IgD-negative memory B cell (primary cell): ENCODE measurements around the gene FBLN2. TPM values are rescaled to one million over a fixed set of nuclear protein-coding genes. Genes with fewer than 3 reads are reported as not detected.

Experiments used
- H3K27ac Mint-ChIP-seq, 3 donors: one replicate each; pipeline ENCODE4 v1.8.0; 2020 to 2022; ENCODE audit warnings: mild to moderate bottlenecking in 3 of 3, mixed read lengths in 3 of 3, moderate library complexity in 1 of 3
- H3K27me3 Mint-ChIP-seq: one replicate; pipeline ENCODE4 v1.8.0; 2021; ENCODE audit warnings: mixed read lengths
- H3K36me3 Mint-ChIP-seq: one replicate; pipeline ENCODE4 v1.8.0; 2020; ENCODE audit warnings: mild to moderate bottlenecking, mixed read lengths
- H3K4me1 Mint-ChIP-seq, 3 donors: one replicate each; pipeline ENCODE4 v1.8.0; 2020 to 2022; ENCODE audit warnings: mixed read lengths in 3 of 3, mild to moderate bottlenecking in 1 of 3
- H3K4me3 Mint-ChIP-seq, 4 donors: one replicate each; pipeline ENCODE4 v1.8.0; 2020 to 2022; ENCODE audit warnings: mild to moderate bottlenecking in 4 of 4, mixed read lengths in 4 of 4, moderate library complexity in 3 of 4
- H3K9me3 Mint-ChIP-seq, 3 donors: one replicate each; pipeline ENCODE4 v1.8.0; 2020 to 2021; ENCODE audit warnings: mixed read lengths in 3 of 3, mild to moderate bottlenecking in 1 of 3
- polyA plus RNA-seq: library from polyadenylated mRNA; unstranded; fragments of 300-500 nt; fragmentation: Illumina TruSeq; gene quantifications from one replicate; pipeline ENCODE4 v1.2.3, GENCODE V29; 2021

The FBLN2 gene
- polyA plus RNA-seq, 1 donor from 2014 or later: 4.4 TPM

GRCh38 chr3:13535905-13536304 lies 13.0 kb upstream of the FBLN2 start:
- Mint-ChIP-seq H3K4me1 (no peaks in the 10 kb centered on the region), H3K27me3 (peaks cover 20% of the 10 kb centered on the region), H3K36me3 (peaks cover 2% of the 10 kb centered on the region), H3K4me3 (no peak overlapping the region), H3K9me3 (peaks cover 0 to under 1% (median 0%) of the 10 kb centered on the region in 3 donors), H3K27ac (no peak overlapping the region)

GRCh38 chr3:13536432-13536831 lies 12.5 kb upstream of the FBLN2 start:
- H3K27ac Mint-ChIP-seq: no peak overlapping the region
- peaks cover 2% of the 10 kb centered on the region for H3K36me3 Mint-ChIP-seq
- no peaks in the 10 kb centered on the region for H3K4me1 Mint-ChIP-seq
- H3K4me3 Mint-ChIP-seq: no peak overlapping the region
- H3K27me3 Mint-ChIP-seq: peaks cover 21% of the 10 kb centered on the region
- H3K9me3 Mint-ChIP-seq: peaks cover 0 to 2% (median 0%) of the 10 kb centered on the region in 3 donors

DNA sequence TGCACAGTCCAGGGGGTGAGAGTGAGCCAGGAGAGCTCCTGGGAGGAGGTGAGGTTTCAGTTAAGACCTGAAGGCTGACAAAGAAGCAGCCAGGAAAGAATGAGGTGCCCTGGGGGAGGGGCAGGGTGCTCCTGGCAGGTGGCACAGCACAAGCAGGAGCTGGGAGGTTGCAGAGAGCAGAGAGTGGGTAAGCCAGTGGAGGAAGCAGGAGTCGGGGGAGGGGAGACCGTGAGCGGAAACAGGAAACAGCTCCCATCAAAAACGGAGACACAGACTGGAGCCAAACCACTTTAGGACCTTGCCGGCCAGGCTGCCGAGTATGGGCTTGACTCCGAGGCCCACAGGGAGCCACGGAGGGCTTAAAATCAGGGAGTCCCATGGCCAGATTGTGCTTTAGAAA lies 12.1 kb upstream of the FBLN2 start:
- H3K27ac Mint-ChIP-seq: no peak overlapping the region
- no peak overlapping the region for H3K4me3 Mint-ChIP-seq
- H3K9me3 Mint-ChIP-seq: peaks cover 0 to 2% (median 0%) of the 10 kb centered on the region in 3 donors

DNA sequence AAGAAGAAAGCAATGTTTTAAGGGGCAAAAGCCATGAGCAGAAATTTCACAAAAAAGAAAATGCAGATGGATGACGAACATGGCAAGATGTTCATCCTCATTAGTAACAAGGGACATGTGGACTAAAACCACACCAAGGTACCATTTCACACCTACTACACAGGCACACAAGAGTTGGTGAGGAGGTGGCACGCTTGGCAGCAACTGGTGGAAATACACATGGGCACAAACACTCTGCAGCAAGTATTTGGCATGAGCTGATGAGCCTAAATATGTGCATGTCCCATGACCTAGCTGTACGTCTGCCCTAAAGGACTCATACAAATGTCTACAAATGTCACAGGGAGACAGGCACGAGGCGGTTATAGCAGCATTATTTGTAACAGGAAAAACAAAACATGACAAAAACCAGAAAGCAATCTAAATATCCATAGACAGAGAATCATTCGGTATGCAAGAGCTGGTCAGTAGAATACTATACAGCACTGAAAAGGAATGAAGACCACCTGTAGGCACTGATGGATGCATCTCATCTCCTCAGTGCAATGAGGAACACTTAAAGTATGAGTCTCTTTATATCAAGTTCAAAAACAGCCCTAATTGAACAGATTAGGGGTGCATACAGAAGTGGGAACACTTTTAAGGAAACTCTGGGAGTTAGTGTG lies 11.5 kb upstream of the FBLN2 start:
- Mint-ChIP-seq H3K27ac (no peak overlapping the region), H3K4me3 (no peak overlapping the region)

More for the DNA sequence above, 12.1 kb upstream of the FBLN2 start:
- H3K27me3 Mint-ChIP-seq: peaks cover 21% of the 10 kb centered on the region
- no peaks in the 10 kb centered on the region for H3K4me1 Mint-ChIP-seq
- peaks cover 2% of the 10 kb centered on the region for H3K36me3 Mint-ChIP-seq

DNA sequence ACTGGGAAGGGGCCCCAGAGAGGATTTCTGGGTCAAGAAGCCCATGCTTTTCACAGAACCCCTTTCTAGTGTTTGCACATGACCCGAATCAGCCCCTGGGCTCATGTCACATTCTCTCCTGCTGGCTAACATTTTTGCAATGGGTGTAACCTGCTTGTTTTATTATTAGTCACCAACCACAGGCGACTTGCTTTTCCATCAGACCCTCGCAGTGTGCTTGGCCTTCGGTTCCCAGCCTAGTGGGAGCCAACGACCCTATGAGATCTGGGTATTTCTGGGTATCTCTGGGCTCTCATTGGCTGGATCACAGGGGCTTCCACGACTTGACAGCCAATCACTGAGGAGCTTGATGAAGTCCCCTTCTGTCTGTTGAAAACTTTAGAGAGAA lies 11.0 kb upstream of the FBLN2 start:
- Mint-ChIP-seq H3K27ac (no peak overlapping the region), H3K4me3 (no peak overlapping the region), H3K9me3 (peaks cover 0 to 2% (median 2%) of the 10 kb centered on the region in 3 donors), H3K27me3 (peaks cover 21% of the 10 kb centered on the region), H3K4me1 (no peaks in the 10 kb centered on the region), H3K36me3 (peaks cover 2% of the 10 kb centered on the region)

More for the DNA sequence above, 11.5 kb upstream of the FBLN2 start:
- H3K4me1 Mint-ChIP-seq: no peaks in the 10 kb centered on the region
- H3K9me3 Mint-ChIP-seq: peaks cover 0 to 2% (median under 1%) of the 10 kb centered on the region in 3 donors
- H3K36me3 Mint-ChIP-seq: peaks cover 2% of the 10 kb centered on the region
- H3K27me3 Mint-ChIP-seq: peaks cover 21% of the 10 kb centered on the region

DNA sequence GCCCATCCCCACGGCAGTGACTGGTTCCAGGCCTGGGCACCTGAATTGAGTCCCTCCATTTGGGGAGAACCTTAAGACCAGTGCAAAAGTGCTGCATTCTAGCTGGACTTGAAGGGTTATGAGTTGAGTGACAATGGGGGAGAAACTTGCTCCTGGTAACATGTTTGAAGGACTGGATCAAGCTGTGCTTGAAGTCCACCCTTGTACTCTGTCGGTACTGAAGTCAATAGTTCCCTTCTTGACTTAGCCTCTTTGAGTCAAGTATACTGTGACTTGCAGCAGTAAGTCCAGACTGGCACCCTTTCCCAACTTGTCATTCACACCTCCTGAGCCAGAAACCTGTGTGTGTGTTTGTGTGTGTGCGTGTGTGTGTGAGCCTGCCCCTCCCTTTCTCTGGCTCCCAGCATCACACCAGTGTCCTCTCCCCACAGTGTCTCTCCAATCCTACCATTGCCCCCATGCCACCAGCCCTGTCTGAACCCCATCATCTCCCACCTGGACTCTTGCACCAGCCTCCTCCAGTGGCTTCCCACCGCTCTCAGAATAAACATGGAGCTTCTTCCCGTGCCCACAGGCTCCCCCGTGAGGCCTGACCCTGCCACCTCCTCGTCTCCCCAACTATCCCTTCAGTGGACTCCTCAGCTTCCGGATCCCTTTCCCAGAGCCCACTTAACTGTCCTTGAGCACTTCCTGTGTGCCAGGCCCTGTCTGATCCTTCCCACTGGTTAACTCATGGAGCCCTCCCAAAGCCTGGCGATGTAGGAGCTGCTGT lies 10.2 kb upstream of the FBLN2 start:
- Mint-ChIP-seq H3K4me3 (no peak overlapping the region), H3K27ac (peak overlapping the region in 1 of 3 donors; percentile 30), H3K4me1 (no peaks in the 10 kb centered on the region), H3K27me3 (peaks cover 23% of the 10 kb centered on the region), H3K36me3 (peaks cover 2% of the 10 kb centered on the region), H3K9me3 (peaks cover 0 to 5% (median 2%) of the 10 kb centered on the region in 3 donors)

- Mint-ChIP-seq H3K27ac (peak overlapping the region in 1 of 3 donors; percentile 30), H3K4me3 (no peak overlapping the region), H3K9me3 (peaks cover 0 to 5% (median 2%) of the 10 kb centered on the region in 3 donors), H3K36me3 (peaks cover 2% of the 10 kb centered on the region), H3K27me3 (peaks cover 27% of the 10 kb centered on the region), H3K4me1 (no peaks in the 10 kb centered on the region)
Measured at GRCh38 chr3:13539292-13539638, 9.7 kb upstream of the FBLN2 start.

DNA sequence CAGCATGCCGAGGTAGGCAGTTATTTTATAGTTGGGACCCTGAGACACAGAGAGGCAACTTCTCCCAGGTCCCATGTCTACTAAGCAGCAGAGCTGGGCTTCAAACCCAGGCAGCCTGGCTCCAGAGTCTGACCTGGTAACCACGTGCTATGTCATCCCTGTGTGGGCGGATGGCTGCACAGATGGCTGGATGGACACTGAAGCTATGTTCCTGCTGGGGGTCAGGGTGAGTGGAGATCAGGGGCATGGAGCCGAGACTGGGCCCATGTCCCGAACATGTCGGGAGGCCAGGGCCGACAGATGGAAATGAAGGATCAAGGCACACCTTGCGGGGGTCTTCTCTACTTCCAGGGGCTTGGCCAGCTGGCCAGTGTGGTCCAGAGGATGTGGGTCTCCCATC lies 9.3 kb upstream of the FBLN2 start:
- no peaks in the 10 kb centered on the region for H3K4me1 Mint-ChIP-seq
- no peak overlapping the region for H3K27ac Mint-ChIP-seq
- H3K9me3 Mint-ChIP-seq: peaks cover 0 to 5% (median 2%) of the 10 kb centered on the region in 3 donors

DNA sequence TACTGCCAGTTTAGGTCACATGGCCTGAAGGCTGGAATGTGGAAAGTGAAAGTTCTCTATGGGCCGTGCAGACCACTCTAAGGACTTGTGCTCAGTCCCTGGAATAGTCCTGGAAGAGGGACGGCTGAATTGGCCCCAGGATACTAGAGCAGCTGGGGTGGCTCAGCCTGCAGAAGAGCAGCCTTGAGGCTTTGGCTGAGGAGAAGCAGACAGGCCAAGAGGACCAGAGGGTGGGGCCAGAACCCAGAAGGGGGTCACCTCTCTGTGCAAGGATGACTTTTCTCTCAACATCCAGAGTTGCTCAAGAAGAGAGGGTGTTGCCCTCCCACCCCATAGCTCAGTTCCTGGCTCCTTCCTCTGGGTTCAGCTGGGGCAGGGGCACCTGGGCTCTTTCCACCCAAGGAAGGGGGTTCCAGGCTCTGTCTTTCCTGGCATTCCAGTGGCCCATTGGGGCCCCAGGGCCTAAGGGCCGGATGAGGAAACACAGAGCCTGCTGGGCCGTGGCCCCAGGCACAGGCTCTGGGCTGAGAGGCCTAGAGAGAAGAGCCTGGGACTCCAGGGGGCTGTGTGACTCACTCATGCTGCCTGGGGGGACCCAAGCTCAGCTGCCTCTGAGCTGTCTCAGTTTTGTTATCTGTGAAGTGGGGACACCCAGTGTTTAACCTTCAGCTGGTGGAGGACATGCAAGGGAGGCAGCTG lies 8.5 kb upstream of the FBLN2 start:
- peaks cover 0 to 5% (median 2%) of the 10 kb centered on the region in 3 donors for H3K9me3 Mint-ChIP-seq
- H3K4me1 Mint-ChIP-seq: no peaks in the 10 kb centered on the region
- H3K27me3 Mint-ChIP-seq: peaks cover 24% of the 10 kb centered on the region
- peak overlapping the region in 1 of 4 donors; percentile 42 for H3K4me3 Mint-ChIP-seq
- peak overlapping the region in 1 of 3 donors; percentile 19 for H3K27ac Mint-ChIP-seq
- peaks cover 3% of the 10 kb centered on the region for H3K36me3 Mint-ChIP-seq

More for the DNA sequence above, 9.3 kb upstream of the FBLN2 start:
- H3K4me3 Mint-ChIP-seq: no peak overlapping the region
- peaks cover 27% of the 10 kb centered on the region for H3K27me3 Mint-ChIP-seq
- peaks cover 2% of the 10 kb centered on the region for H3K36me3 Mint-ChIP-seq

DNA sequence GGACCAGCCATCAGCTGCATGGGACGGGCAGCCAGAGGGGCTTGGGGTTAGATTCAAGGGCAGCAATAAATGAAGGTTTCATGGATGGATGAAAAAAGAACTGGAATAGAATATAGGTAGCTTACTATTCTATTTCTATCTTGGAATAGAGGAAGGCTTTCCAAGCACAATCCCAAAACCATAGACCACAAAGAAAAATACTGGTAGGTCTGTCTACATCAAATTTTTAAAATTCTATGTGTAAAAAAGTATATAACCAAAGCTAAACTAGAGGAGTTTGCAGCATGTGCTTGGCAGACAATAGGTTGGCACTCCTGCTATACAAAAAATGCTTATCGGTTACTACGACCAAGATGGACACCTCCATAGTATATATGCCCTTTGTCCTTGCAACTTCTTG lies 7.2 kb upstream of the FBLN2 start:
- Mint-ChIP-seq H3K4me3 (no peak overlapping the region), H3K9me3 (peaks cover 0 to 5% (median 2%) of the 10 kb centered on the region in 3 donors), H3K4me1 (no peaks in the 10 kb centered on the region), H3K27ac (no peak overlapping the region), H3K36me3 (peaks cover 3% of the 10 kb centered on the region), H3K27me3 (peaks cover 22% of the 10 kb centered on the region)

DNA sequence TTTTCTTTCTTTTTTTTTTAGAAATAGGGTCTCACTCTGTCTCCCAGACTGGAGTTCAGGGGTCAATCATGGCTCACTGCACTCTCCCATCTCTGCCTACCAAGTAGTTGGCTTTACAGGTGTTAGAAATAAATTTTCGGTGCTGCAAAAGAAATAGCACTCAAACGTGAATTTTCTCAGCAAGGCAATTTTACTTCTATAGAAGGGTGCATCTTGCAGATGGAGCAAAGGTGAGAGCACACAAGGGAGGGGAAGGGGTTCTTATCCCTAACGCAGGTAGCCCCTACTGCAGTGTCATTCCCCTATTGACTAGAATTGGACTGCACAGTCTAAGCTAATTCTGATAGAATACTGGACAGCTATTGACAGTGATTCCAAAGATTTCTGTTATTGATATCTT lies 6.8 kb upstream of the FBLN2 start:
- peaks cover 19% of the 10 kb centered on the region for H3K27me3 Mint-ChIP-seq
- no peak overlapping the region for H3K4me3 Mint-ChIP-seq
- H3K4me1 Mint-ChIP-seq: peaks cover 0 to 2% (median 0%) of the 10 kb centered on the region in 3 donors
- H3K27ac Mint-ChIP-seq: no peak overlapping the region
- peaks cover 0 to 5% (median 2%) of the 10 kb centered on the region in 3 donors for H3K9me3 Mint-ChIP-seq
- H3K36me3 Mint-ChIP-seq: peaks cover 3% of the 10 kb centered on the region

DNA sequence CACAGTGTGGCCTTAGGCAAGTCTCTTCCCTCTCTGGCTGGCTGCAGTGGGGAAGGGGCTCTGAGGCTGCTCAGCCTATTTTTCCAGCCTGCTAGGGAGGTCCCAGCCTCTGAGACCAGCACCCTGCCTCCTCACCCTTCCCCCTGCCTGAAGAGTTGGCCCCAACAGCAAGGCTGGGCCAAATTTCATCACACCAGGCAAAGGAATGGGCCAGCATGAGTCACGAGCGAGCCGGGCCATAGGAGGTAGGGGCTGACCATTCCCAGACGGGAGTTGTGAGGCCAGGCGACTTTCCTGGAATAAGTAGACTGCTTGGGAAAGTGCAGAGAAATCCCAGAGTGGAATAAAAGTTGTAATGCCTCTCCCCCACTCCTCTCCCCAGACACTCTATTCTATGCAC lies 5.7 kb upstream of the FBLN2 start:
- Mint-ChIP-seq H3K36me3 (peaks cover 2% of the 10 kb centered on the region), H3K9me3 (peaks cover 0 to 5% (median 2%) of the 10 kb centered on the region in 3 donors), H3K27me3 (peaks cover 18% of the 10 kb centered on the region), H3K4me3 (no peak overlapping the region), H3K27ac (no peak overlapping the region), H3K4me1 (peaks cover 1 to 5% (median 3%) of the 10 kb centered on the region in 3 donors)

DNA sequence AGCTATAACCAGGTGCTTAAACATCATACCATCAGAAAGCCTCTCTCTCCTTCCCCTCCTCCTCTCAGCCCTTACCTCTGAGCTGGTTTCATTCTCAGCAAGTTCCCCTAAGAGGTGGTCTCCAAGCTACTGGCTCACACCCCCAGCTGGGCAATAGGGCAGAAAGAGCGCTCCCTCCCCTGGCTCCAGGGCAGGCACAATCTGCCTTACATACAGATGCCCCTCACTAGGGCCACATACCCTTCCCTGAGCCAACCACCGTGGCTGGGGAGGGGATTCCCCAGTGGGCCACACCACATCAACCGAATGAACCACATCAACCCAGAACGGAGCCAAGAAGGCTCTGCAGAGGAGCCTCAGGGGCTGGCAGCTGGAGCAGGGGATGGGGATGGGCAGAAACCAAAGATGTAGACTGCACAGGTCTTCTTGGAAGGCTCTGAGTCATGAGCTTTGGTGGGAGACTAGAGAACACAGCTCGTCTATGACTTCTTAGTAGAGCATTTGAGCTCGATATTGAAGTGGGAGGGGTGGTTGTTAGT lies 4.6 kb upstream of the FBLN2 start:
- Mint-ChIP-seq H3K36me3 (peaks cover 3% of the 10 kb centered on the region), H3K27me3 (peaks cover 21% of the 10 kb centered on the region), H3K4me1 (peaks cover 3 to 6% (median 4%) of the 10 kb centered on the region in 3 donors), H3K9me3 (peaks cover 0 to 5% (median 2%) of the 10 kb centered on the region in 3 donors), H3K27ac (no peak overlapping the region), H3K4me3 (no peak overlapping the region)

- H3K4me1 Mint-ChIP-seq: peaks cover 3 to 11% (median 9%) of the 10 kb centered on the region in 3 donors
- H3K27ac Mint-ChIP-seq: peak overlapping the region in 1 of 3 donors; percentile 64
- H3K27me3 Mint-ChIP-seq: peaks cover 26% of the 10 kb centered on the region
- peaks cover 0 to 5% (median 2%) of the 10 kb centered on the region in 3 donors for H3K9me3 Mint-ChIP-seq
- no peak overlapping the region for H3K4me3 Mint-ChIP-seq
- H3K36me3 Mint-ChIP-seq: peaks cover 5% of the 10 kb centered on the region
Measured at GRCh38 chr3:13544951-13545651, 3.8 kb upstream of the FBLN2 start.
